CD4-positive, alpha-beta T cell treated with Interleukin-1 beta for 1 hour (primary cell): ENCODE measurements around the gene GNB3.

Experiments used
- DNase-seq, 2 donors: peaks; one replicate each; pipeline ENCODE4 v3.0.0-alpha.2; 2020 to 2022

GNB3 gene

DNA sequence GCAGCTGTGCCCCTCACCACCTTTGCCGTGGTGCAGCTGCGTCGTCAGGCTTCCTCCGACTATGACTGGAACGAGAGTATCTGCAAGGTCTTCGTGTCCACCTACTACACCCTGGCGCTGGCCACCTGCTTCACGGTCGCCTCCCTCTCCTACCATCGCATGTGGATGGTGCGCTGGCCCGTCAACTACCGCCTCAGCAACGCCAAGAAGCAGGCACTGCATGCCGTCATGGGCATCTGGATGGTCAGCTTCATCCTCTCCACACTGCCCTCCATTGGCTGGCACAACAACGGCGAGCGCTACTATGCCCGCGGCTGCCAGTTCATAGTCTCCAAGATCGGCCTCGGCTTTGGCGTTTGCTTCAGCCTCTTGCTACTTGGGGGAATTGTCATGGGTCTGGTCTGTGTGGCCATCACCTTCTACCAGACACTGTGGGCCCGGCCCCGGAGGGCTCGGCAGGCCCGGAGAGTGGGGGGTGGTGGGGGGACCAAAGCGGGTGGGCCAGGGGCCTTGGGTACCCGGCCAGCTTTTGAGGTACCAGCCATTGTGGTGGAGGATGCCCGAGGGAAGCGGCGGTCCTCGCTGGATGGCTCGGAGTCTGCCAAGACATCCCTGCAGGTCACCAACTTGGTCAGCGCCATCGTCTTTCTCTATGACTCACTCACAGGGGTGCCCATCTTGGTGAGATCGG lies 16.5 kb upstream of the GNB3 start:
- DNase-seq, result no peak

DNA sequence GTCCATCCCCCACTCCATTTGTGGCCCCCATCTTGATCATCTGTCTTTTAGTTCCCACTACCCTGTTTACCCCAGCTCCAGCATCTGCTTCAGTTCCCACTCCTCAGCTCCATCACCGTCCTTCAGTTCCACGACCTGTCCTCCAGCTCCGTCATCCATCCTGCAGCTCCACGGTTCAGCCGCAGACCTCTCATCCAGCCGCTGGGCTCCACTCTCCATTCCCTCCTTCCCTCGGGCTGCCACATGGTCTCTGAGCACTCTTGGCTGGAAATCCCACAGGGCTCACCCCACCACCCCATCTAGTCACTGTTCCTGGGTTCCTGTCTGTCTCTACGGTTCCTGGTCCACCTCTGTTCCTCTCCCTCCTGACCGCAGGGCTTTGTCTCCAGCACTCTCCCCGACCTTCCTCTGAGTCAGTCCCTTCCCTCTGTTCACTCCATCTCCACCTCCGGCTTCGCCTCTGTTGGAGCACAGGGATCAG lies 15.8 kb upstream of the GNB3 start:
- DNase-seq, result no peak

DNA sequence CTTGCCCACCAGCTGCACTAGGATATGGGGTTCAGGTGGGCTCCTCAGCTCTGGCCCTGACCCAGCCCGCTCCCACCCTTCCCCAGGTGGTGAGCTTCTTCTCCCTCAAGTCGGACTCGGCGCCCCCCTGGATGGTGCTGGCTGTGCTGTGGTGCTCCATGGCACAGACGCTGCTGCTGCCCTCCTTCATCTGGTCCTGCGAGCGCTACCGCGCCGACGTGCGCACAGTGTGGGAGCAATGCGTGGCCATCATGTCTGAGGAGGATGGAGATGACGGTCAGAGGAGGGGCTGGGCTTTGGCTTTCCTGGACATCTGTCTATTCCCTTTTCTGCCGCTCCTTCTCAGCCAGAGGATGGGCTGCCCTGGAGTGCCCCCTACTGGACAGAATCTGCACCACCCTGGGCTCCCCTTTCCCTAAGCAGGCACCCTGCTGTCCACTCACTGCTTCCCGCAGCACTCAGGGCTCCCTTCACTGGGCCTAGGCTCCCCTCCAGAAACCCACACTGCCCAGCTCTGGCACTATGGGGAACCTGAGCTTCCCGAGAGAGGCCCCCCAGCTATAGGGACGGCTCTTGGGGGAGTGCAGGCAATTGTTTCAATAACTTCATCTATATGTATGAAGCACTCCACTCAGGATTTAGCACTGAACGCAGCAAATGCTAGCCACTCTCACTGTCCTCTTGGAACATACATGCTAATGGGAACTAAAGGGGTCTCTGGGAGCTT lies 15.2 kb upstream of the GNB3 start:
- peak; percentile 77 to 80 for DNase-seq

DNA sequence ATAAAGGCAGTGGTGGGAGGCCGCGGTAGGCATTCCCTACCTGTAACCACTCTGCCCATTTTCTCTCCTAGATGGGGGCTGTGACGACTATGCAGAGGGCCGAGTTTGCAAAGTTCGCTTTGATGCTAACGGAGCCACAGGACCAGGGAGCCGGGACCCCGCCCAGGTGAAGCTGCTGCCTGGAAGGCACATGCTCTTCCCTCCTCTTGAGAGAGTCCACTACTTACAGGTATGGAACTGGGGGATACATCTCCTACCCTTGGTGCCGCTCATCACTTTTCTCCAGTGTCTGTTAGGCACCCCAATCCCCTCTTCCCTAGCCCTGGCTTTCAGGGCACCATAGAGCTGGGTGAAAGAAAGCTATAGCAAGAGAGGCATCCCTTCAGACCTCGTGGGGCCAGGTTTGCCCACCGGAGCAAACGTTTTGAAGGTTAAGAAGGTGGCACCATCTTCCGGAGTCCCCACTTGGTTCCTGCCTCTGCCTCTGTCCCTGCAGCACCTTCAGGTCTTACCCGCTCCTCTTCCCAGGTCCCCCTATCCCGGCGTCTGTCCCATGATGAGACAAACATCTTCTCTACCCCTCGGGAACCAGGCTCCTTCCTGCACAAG lies 14.5 kb upstream of the GNB3 start:
- DNase-seq, result no peak

DNA sequence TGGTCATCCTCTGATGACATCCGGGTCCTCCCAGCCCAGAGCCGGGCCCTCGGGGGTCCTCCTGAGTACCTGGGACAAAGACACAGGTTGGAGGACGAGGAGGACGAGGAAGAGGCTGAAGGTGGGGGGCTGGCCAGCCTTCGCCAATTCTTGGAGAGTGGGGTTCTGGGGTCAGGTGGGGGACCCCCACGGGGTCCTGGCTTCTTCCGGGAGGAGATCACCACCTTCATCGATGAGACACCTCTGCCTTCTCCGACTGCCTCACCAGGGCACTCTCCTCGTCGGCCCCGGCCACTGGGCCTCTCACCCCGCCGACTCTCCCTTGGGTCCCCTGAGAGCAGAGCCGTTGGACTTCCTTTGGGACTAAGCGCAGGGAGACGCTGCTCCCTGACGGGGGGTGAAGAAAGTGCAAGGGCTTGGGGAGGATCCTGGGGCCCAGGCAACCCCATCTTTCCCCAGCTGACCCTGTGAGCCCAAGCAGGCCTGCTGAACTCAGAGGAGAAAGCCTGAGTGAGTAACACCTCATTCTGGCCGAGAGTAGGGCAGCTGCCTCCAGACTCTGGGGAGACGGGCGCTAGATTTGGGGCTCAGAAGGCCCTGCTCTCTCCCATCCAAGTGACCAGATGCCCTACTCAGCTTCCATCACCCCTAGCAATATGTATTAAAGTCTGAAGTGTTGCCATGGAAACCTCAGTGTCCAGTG lies 13.8 kb upstream of the GNB3 start:
- DNase-seq, result no peak

DNA sequence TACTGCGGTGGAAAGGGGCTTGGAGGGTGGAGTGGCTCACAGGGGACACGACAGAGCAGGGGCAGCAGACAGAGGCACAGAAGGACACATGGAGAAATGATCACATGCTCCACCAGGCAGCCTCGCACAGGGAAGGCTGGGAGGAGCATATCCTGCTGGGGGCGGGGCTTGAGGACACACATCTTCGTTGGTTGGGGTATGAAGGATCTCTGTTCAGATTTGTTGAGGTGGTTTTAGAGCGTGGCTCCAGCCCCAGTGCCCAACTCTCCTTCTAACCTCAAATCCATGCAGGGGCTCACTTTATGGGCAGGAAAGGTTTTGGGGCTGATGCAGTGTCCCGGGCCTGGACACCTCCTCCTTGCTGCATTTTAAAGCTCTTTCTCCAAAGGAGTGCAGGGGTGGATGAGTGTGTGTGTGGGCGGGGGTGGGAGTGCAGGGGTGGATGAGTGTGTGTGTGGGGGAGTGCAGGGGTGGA lies 13.3 kb upstream of the GNB3 start:
- peak; percentile 23 to 33 for DNase-seq

DNA sequence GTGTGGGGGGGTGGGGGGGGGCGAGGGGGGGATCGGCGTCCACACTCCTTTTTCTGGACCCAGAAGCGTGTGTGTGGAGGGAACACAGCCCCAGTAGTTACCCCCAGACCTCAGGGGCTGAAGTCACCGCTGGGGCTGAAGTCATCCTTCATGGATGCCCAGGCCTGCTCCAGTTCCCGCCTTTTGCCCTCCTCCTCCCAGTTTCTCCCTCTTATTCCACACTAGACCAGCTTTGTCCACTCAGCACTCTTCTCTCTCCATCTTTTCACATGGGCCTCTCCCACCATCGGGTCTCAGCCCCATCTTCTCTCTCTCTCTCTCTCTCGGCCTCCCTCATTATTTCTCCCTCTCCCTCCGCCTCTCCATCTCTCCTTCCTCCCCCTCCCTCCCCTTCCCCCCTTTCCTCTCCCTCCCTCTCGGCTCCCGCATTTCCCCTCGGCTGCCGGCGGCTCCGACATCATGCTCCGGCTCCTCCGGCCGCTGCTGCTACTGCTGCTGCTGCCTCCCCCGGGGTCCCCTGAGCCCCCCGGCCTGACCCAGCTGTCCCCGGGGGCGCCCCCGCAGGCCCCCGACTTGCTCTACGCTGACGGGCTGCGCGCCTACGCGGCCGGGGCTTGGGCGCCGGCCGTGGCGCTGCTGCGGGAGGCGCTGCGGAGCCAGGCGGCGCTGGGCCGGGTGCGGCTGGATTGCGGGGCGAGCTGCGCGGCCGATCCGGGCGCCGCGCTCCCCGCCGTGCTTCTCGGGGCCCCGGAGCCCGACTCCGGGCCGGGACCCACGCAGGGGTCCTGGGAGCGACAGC lies 12.5 kb upstream of the GNB3 start, which contains the start of gene P3H3:
Gene P3H3, plus strand, starts transcription at position 426 of the 799 bp plus-strand sequence. Its CDS starts 34 bp downstream, at position 460.
- peak in 1 of 2 donors; percentile 27 for DNase-seq

DNA sequence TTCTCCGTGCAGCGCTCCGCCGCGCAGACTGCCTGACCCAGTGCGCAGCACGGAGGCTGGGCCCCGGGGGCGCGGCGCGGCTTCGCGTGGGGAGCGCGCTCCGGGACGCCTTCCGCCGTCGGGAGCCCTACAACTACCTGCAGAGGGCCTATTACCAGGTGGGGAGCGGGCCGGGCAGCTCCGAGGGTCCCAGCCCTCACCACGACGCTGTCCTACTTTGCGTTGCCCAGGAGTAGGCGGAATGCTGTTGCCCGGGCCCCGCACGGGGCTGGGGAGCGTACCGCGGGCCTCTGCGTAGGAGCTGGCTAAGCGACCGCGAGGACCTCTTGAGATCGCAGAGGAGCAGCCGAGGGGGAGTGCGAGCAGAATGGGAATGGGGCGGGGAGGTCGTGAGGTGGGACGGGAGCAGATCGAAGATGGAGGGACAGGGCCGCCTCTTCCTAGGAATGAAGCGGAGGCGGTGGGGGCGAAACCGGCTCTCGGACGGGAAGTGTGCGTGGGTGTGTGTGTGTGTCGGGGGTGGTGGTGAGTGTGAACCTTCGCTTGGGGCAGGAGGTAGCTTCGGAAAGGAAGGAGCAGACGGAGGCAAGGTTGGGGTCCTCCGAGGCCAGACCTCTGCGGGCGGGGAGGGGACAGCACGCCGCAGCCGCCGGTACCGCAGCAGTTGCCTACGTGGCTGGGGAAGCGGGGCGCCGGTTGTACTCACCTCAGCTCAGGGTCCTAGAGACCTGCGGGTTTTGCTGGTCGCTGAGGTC lies 11.8 kb upstream of the GNB3 start:
- DNase-seq, result peak; percentile 25 to 35

DNA sequence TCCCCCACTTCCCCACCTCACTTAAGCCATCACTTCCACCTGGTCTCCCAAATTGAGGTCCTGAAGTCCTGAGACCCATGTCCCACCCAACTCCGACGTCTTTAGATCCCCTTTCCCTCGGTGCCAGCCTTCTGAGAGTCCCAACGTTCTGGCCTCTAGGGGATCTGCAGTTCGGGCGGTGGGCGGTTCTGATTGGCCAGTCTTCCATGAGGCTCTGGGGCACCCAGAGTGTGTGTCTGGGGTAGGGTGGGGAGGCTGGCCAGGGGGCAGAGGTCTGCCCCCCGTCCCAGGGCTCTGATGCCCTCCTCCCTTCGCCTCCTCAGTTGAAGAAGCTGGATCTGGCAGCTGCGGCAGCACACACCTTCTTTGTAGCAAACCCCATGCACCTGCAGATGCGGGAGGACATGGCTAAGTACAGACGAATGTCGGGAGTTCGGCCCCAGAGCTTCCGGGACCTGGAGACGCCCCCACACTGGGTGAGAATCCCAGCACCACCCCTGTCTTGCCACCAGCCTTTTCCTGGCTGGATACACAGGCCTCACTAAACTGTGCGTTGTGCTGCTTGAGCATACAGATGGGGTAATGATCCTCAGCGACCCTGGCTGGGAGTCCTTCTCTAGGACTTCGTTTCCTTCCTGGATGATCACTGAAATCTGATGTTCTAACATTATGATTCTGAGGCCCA lies 11.0 kb upstream of the GNB3 start:
- no peak for DNase-seq

DNA sequence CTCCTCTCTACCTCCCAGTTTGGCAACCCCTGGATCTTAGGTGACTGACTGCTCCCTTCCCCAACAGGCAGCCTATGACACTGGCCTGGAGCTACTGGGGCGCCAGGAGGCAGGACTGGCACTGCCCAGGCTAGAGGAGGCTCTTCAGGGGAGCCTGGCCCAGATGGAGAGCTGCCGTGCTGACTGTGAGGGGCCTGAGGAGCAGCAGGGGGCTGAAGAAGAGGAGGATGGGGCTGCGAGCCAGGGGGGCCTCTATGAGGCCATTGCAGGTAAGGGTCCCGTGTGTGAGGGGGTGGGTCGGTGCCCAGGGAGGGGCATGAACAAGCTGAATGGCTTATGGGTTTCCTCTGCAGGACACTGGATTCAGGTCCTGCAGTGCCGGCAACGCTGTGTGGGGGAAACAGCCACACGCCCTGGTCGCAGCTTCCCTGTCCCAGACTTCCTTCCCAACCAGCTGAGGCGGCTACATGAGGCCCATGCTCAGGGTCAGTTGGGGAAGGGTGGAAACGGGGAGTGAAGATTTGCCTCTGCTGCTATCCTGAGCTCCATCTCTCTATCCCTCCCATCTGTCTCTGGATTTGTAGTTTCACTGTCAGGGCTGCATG lies 10.3 kb upstream of the GNB3 start:
- no peak for DNase-seq

DNA sequence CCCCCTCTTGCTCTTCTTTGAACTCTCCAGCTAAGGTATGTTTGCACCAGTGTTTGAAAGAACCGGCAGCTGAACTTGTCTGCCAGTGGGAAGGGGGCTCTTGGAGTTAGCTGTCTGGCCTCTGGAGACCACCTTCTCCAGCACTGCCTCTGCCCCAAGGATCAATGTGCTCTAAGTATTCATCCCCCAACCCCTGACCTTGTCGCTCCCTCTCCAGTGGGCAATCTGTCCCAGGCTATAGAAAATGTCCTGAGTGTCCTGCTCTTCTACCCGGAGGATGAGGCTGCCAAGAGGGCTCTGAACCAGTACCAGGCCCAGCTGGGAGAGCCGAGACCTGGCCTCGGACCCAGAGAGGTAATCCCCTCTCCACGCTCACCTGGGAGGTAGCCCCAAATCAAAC lies 9.7 kb upstream of the GNB3 start:
- no peak for DNase-seq

DNA sequence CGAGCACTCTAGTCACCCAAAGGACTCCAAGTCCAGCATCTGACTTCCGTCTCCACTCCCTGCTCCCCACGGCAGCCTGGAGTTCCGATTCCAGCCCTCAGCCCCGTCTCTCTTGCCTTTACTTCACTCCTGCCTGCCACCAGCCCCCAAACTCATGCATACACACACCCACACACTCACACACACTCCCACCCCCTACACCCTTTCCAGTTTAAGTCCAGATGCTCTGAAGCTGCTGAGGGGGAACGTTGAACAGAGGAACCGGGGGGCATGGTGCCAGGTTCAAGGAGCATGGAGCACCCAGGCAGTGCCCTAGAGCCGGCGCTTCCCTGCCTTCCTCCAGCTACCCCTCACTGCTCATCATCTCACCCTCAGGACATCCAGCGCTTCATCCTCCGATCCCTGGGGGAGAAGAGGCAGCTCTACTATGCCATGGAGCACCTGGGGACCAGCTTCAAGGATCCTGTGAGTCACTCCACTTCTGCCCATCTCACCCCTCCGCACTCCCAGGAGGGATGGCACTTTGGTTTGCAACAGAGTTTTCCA lies 9.2 kb upstream of the GNB3 start:
- DNase-seq, result no peak

DNA sequence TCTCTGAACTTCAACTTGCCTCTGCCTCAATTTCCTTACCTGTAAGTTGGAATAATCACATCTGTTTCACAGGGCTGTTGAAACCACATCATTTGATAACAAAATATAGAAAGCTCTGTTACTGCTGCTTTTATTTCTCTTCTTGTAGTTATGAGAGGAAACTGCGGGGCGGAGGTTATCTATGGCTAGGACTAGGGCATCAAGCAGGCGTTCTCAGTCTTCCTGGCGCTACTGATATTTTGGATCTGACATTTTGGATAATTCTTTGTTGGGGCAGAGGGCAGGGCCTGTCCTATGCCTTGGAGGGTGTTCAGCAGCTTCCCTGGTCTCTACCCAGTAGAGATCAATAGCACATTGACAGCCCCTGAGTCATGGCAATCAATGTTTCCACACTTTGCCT lies 8.6 kb upstream of the GNB3 start:
- no peak for DNase-seq

DNA sequence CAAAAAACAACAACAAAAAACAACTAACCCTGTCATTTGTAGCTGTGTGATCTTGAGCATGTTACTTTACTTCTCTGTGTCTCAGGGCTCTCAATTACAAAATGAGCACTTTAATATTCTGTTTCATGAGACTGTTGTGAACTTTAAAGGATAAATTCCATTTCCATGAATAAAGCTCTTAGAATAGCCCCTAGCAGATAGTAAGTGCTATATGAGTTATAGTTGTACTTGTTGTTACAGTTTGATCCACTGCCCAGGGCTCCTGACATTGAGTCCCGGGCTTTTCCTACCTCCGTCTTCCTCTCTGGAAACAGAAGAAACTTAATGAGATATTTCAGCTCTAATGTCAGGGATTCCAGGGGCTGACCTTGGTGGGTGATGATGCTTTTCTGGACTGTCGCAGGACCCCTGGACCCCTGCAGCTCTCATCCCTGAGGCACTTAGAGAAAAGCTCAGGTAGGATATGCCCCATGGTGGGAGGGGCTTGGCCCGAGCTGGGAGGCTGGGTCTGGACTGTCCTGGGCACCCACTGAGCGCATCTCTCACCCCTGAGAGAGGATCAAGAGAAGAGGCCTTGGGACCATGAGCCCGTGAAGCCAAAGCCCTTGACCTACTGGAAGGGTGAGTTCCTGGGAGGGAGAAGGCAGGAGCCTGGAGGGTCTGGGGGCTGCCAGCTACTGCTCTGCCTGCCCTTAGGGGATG lies 7.4 kb upstream of the GNB3 start:
- DNase-seq, result no peak

DNA sequence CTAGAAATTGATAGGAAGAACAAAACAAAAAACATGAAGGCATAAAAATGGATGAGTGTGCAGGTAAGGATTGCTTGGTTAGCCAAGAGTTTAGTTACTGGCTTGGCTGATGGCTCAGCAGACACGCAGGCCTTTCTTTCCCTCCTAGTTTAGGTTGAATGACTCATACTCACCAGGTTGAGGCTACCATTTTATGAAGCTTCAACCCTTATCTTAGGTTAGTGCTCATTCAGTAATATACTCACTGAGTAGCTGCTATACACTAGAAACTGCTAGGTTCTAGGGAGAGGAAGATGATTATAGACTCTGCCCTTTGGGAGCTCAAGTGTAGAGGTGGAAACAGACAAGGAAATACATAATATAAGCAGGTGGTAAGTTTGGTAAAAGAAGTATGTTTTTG lies 6.5 kb upstream of the GNB3 start:
- no peak for DNase-seq

DNA sequence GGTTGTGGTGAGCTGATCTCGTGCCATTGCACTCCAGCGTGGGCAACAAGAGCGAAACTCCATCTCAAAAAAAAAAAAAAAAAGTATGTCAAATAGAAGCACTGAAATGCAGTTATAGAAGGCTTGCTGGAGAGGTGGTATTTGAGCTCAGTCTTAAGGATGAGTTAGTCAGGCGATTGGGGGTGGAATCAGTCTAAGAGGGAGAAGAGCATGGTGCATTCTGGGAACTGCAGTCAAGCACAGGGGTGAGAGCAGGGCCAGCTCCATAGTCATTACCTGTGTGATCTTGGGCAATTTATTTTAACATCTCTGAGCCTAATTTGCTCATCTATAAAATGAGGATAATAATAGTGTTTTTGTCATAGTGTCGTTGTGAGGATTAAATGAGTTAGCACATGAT lies 5.9 kb upstream of the GNB3 start:
- no peak for DNase-seq

DNA sequence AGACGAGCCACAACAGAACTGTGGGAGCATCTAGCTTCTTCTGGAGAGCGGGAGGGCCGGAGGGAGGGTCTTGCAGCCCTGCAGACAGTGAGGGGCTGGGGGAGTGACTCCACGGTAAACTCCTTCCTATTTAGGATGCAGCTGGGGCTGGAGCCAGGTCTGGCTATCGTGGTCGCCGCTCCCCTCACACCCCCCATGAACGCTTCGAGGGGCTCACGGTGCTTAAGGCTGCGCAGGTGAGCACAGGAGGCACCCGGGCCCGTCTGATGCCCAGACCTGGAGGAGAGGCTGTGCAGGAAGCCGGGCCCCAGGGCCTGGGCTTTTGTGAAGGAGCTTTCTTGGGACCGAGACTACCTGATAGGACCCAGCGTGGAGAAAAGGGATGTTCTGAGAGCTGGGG lies 3.9 kb upstream of the GNB3 start:
- DNase-seq, result no peak

DNA sequence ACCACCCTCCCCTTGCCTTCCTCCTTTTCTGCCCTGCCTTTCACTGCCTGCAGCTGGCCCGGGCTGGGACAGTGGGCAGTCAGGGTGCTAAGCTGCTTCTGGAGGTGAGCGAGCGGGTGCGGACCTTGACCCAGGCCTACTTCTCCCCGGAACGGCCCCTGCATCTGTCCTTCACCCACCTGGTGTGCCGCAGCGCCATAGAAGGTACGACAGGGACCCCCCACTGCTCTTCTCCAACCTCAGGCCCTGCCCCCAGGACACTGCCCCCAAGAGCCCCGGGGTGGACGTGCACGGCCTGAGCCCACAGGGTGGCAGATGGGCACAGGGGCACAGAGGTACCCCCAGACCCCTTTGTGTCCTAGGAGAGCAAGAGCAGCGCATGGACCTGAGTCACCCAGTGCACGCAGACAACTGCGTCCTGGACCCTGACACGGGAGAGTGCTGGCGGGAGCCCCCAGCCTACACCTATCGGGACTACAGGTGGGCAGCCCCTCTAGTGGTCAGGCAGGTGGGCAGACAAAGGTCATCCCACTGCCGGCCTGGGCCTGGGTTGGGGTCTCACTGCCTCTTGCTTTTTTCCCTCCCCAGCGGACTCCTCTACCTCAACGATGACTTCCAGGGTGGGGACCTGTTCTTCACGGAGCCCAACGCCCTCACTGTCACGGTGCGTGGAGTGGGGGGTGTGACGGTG lies 3.2 kb upstream of the GNB3 start:
- no peak for DNase-seq

DNA sequence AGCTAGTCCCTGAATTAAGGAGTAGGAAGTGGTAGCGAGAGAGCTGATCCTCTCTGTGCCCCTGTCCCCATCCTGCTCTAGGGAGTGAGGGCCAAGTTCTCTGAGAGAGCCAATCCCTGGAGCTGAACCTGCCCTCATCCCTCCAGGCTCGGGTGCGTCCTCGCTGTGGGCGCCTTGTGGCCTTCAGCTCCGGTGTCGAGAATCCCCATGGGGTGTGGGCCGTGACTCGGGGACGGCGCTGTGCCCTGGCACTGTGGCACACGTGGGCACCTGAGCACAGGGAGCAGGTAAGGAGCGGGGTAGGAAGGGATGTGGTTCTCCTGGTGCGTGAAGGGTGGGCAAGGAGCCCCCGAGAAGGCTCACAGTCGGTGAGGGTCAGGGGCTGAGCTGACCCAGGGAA lies 1.9 kb upstream of the GNB3 start:
- no peak for DNase-seq
